Activated naive CD8-positive, alpha-beta T cell treated with anti-CD3 and anti-CD28 coated beads for 36 hours (primary cell): ENCODE data around the gene IRF2. TPM values are rescaled to one million over a fixed set of nuclear protein-coding genes. Genes with fewer than 3 reads are reported as not detected.
A peak's percentile ranks its signal among the peaks of the same experiment; 100 is the strongest.

Experiments
- DNase-seq: peaks from one replicate; pipeline ENCODE4 v3.0.0; 2021
- H3K27ac Mint-ChIP-seq: one replicate; pipeline ENCODE4 v1.8.0; 2022; ENCODE audit warnings: mild to moderate bottlenecking, moderate library complexity, mixed read lengths
- H3K27me3 Mint-ChIP-seq: one replicate; pipeline ENCODE4 v1.8.0; 2022; ENCODE audit warnings: mild to moderate bottlenecking, mixed read lengths
- H3K36me3 Mint-ChIP-seq: one replicate; pipeline ENCODE4 v1.8.0; 2021; ENCODE audit warnings: mild to moderate bottlenecking, mixed read lengths
- H3K4me1 Mint-ChIP-seq: one replicate; pipeline ENCODE4 v1.8.0; 2021; ENCODE audit warnings: mixed read lengths
- H3K4me3 Mint-ChIP-seq: one replicate; pipeline ENCODE4 v1.8.0; 2022; ENCODE audit warnings: mild to moderate bottlenecking, moderate library complexity, mixed read lengths
- H3K9me3 Mint-ChIP-seq: one replicate; pipeline ENCODE4 v1.8.0; 2022; ENCODE audit warnings: mixed read lengths
- total RNA-seq, 2 experiments: library from RNA; stranded (reverse); gene quantifications; one replicate each; pipeline ENCODE4 v1.2.3, GENCODE V29; 2021

The IRF2 gene
- total RNA-seq, 2 experiments from 2014 or later = 49.1 to 61.4 TPM

- Mint-ChIP-seq H3K27me3 (no peaks in the 10 kb centered on the region), H3K9me3 (peaks cover 3% of the 10 kb centered on the region), H3K4me1 (peaks cover 73% of the 10 kb centered on the region), H3K27ac (peak overlapping the region; percentile 42), H3K36me3 (peaks cover 55% of the 10 kb centered on the region), H3K4me3 (peak overlapping the region; percentile 44)
- DNase-seq = no peak
Measured at GRCh38 chr4:184448141-184448540, 26.2 kb downstream of the IRF2 start.

GRCh38 chr4:184447664-184448063 is 26.7 kb downstream of the IRF2 start:
- no peak for DNase-seq
- peak overlapping the region; percentile 42 for H3K27ac Mint-ChIP-seq
- H3K27me3 Mint-ChIP-seq = no peaks in the 10 kb centered on the region

GRCh38 chr4:184446132-184446658 is 28.2 kb downstream of the IRF2 start:
- no peak for DNase-seq
- peaks cover 3% of the 10 kb centered on the region for H3K9me3 Mint-ChIP-seq
- no peaks in the 10 kb centered on the region for H3K27me3 Mint-ChIP-seq
- H3K27ac Mint-ChIP-seq = peak overlapping the region; percentile 8
- peaks cover 84% of the 10 kb centered on the region for H3K4me1 Mint-ChIP-seq
- H3K36me3 Mint-ChIP-seq = peaks cover 56% of the 10 kb centered on the region
- no peak overlapping the region for H3K4me3 Mint-ChIP-seq

More at GRCh38 chr4:184447664-184448063, 26.7 kb downstream of the IRF2 start:
- H3K9me3 Mint-ChIP-seq = peaks cover 3% of the 10 kb centered on the region
- no peak overlapping the region for H3K4me3 Mint-ChIP-seq
- peaks cover 56% of the 10 kb centered on the region for H3K36me3 Mint-ChIP-seq
- H3K4me1 Mint-ChIP-seq = peaks cover 76% of the 10 kb centered on the region

- Mint-ChIP-seq H3K27me3 (no peaks in the 10 kb centered on the region), H3K36me3 (peaks cover 55% of the 10 kb centered on the region), H3K27ac (peak overlapping the region; percentile 69), H3K4me3 (peak overlapping the region; percentile 12), H3K9me3 (peaks cover 3% of the 10 kb centered on the region), H3K4me1 (peaks cover 85% of the 10 kb centered on the region)
- DNase-seq = peak; percentile 51
Measured at GRCh38 chr4:184444953-184445309, 29.4 kb downstream of the IRF2 start.

GRCh38 chr4:184444215-184444952 is 30.0 kb downstream of the IRF2 start:
- Mint-ChIP-seq H3K27me3 (no peaks in the 10 kb centered on the region), H3K4me3 (no peak overlapping the region), H3K27ac (peak overlapping the region; percentile 69), H3K36me3 (peaks cover 52% of the 10 kb centered on the region), H3K4me1 (peaks cover 82% of the 10 kb centered on the region), H3K9me3 (peaks cover 3% of the 10 kb centered on the region)
- no peak for DNase-seq

GRCh38 chr4:184443318-184443717 is 31.0 kb downstream of the IRF2 start:
- no peak for DNase-seq
- H3K27ac Mint-ChIP-seq = peak overlapping the region; percentile 9
- H3K4me3 Mint-ChIP-seq = no peak overlapping the region
- H3K4me1 Mint-ChIP-seq = peaks cover 80% of the 10 kb centered on the region
- no peaks in the 10 kb centered on the region for H3K27me3 Mint-ChIP-seq
- peaks cover 3% of the 10 kb centered on the region for H3K9me3 Mint-ChIP-seq
- peaks cover 43% of the 10 kb centered on the region for H3K36me3 Mint-ChIP-seq

- DNase-seq = no peak
- Mint-ChIP-seq H3K36me3 (peaks cover 34% of the 10 kb centered on the region), H3K4me1 (peaks cover 81% of the 10 kb centered on the region), H3K27me3 (no peaks in the 10 kb centered on the region), H3K9me3 (peaks cover 3% of the 10 kb centered on the region), H3K27ac (no peak overlapping the region), H3K4me3 (no peak overlapping the region)
Measured at GRCh38 chr4:184442314-184442635, 32.1 kb downstream of the IRF2 start.

- Mint-ChIP-seq H3K9me3 (peaks cover 3% of the 10 kb centered on the region), H3K4me3 (no peak overlapping the region), H3K27ac (no peak overlapping the region), H3K27me3 (no peaks in the 10 kb centered on the region), H3K36me3 (peaks cover 31% of the 10 kb centered on the region), H3K4me1 (peaks cover 78% of the 10 kb centered on the region)
- no peak for DNase-seq
Measured at GRCh38 chr4:184441461-184442313, 32.7 kb downstream of the IRF2 start.

GRCh38 chr4:184440595-184441358 is 33.6 kb downstream of the IRF2 start:
- Mint-ChIP-seq H3K27me3 (no peaks in the 10 kb centered on the region), H3K9me3 (peaks cover 3% of the 10 kb centered on the region), H3K36me3 (peaks cover 22% of the 10 kb centered on the region), H3K27ac (no peak overlapping the region), H3K4me1 (peaks cover 73% of the 10 kb centered on the region), H3K4me3 (no peak overlapping the region)
- DNase-seq = no peak

- H3K4me1 Mint-ChIP-seq = peaks cover 74% of the 10 kb centered on the region
Measured at GRCh38 chr4:184439856-184440594, 34.3 kb downstream of the IRF2 start.

GRCh38 chr4:184439386-184439785 is 35.0 kb downstream of the IRF2 start:
- Mint-ChIP-seq H3K4me1 (peaks cover 69% of the 10 kb centered on the region), H3K4me3 (no peak overlapping the region), H3K36me3 (peaks cover 16% of the 10 kb centered on the region), H3K9me3 (peaks cover 3% of the 10 kb centered on the region), H3K27me3 (no peaks in the 10 kb centered on the region), H3K27ac (no peak overlapping the region)
- no peak for DNase-seq

More at GRCh38 chr4:184439856-184440594, 34.3 kb downstream of the IRF2 start:
- Mint-ChIP-seq H3K9me3 (peaks cover 3% of the 10 kb centered on the region), H3K27ac (no peak overlapping the region), H3K4me3 (no peak overlapping the region), H3K36me3 (peaks cover 21% of the 10 kb centered on the region), H3K27me3 (no peaks in the 10 kb centered on the region)
- DNase-seq = no peak

- no peak for DNase-seq
- Mint-ChIP-seq H3K9me3 (peaks cover under 1% of the 10 kb centered on the region), H3K36me3 (peaks cover 7% of the 10 kb centered on the region), H3K4me1 (peaks cover 65% of the 10 kb centered on the region), H3K27me3 (no peaks in the 10 kb centered on the region), H3K4me3 (no peak overlapping the region), H3K27ac (no peak overlapping the region)
Measured at GRCh38 chr4:184438375-184438774, 36.0 kb downstream of the IRF2 start.

- no peak for DNase-seq
- H3K4me1 Mint-ChIP-seq = peaks cover 62% of the 10 kb centered on the region
- peaks cover 8% of the 10 kb centered on the region for H3K36me3 Mint-ChIP-seq
- peak overlapping the region; percentile 14 for H3K27ac Mint-ChIP-seq
- no peaks in the 10 kb centered on the region for H3K27me3 Mint-ChIP-seq
- H3K9me3 Mint-ChIP-seq = no peaks in the 10 kb centered on the region
- no peak overlapping the region for H3K4me3 Mint-ChIP-seq
Measured at GRCh38 chr4:184437565-184438265, 36.6 kb downstream of the IRF2 start.
